DND-41 (cell line): ENCODE data around the gene R3HDM4.

Experiments used
- ATAC-seq: fragments of 200-7000 bp; cut with Tn5 transposase; 3 replicates; pipeline ENCODE4 v1.9.1; 2021; ENCODE audit warnings: low read depth; ENCODE audit not compliant: insufficient read depth
- DNase-seq: peaks from one replicate; pipeline ENCODE4 v3.0.0-alpha.2; 2020
- H2AFZ ChIP-seq: 2 replicates; pipeline ENCODE4 v1.6.0; 2012; ENCODE audit warnings: low read depth, low read length
- H3K27ac ChIP-seq: 2 replicates; pipeline ENCODE4 v1.5.1; 2012; ENCODE audit warnings: low read length, inconsistent platforms
- H3K27me3 ChIP-seq: fragments of 200-600 bp; sonication (generic); 2 replicates; pipeline ENCODE4 v1.6.0; 2012; ENCODE audit warnings: low read length, mild to moderate bottlenecking, inconsistent platforms; ENCODE audit not compliant: insufficient read depth, poor library complexity
- H3K36me3 ChIP-seq: 2 replicates; pipeline ENCODE4 v1.5.1; 2012; ENCODE audit warnings: low read length, inconsistent platforms; ENCODE audit not compliant: insufficient read depth
- H3K4me1 ChIP-seq: 2 replicates; pipeline ENCODE4 v1.5.1; 2012; ENCODE audit warnings: mild to moderate bottlenecking, low read length; ENCODE audit not compliant: insufficient read depth
- H3K4me2 ChIP-seq: 2 replicates; pipeline ENCODE4 v1.6.0; 2012; ENCODE audit warnings: mild to moderate bottlenecking, moderate library complexity, low read length, inconsistent platforms; ENCODE audit not compliant: insufficient read depth
- H3K4me3 ChIP-seq, 2 experiments: fragments of 200-600 bp in 1 of 2; shearing (Covaris generic) in 1 of 2; 2 replicates each; pipeline ENCODE4 v1.5.1; 2012 to 2016; ENCODE audit warnings: inconsistent platforms in 2 of 2, low read length in 2 of 2, mild to moderate bottlenecking in 2 of 2, low read depth in 1 of 2, moderate library complexity in 1 of 2
- H3K79me2 ChIP-seq: 2 replicates; pipeline ENCODE4 v1.6.0; 2012; ENCODE audit warnings: low read length, inconsistent platforms; ENCODE audit not compliant: insufficient read depth
- H3K9ac ChIP-seq: 2 replicates; pipeline ENCODE4 v1.6.0; 2012; ENCODE audit warnings: low read depth, mild to moderate bottlenecking, inconsistent platforms, low read length, moderate library complexity
- H3K9me3 ChIP-seq: 2 replicates; pipeline ENCODE4 v1.5.1; 2012; ENCODE audit warnings: low read length, moderate library complexity, mild to moderate bottlenecking, inconsistent platforms; ENCODE audit not compliant: insufficient read depth, severe bottlenecking
- H4K20me1 ChIP-seq: 2 replicates; pipeline ENCODE4 v1.6.0; 2012; ENCODE audit warnings: low read length; ENCODE audit not compliant: insufficient read depth
- CTCF ChIP-seq: IDR thresholded peaks from 2 replicates; pipeline ENCODE4 v1.5.1; 2012; ENCODE audit warnings: borderline replicate concordance, low read length, moderate library complexity, mild to moderate bottlenecking; ENCODE audit not compliant: poor library complexity, severe bottlenecking; ENCODE audit errors: extremely low read depth
- EZH2 ChIP-seq: IDR thresholded peaks from 3 replicates; pipeline ENCODE4 v1.6.1; 2012; ENCODE audit warnings: borderline replicate concordance, low read depth, mild to moderate bottlenecking, moderate library complexity, low read length, inconsistent platforms; ENCODE audit not compliant: severe bottlenecking

The R3HDM4 gene

GRCh38 chr19:934865-935479 is 22.0 kb upstream of the R3HDM4 start:
- no peak for TF ChIP-seq CTCF
- DNase-seq = no peak

GRCh38 chr19:934197-934840 is 21.3 kb upstream of the R3HDM4 start:
- Histone ChIP-seq H3K9ac (no peak overlapping the region), H3K27me3 (no peaks in the 10 kb centered on the region), H3K27ac (no peak overlapping the region), H3K36me3 (peaks cover 58% of the 10 kb centered on the region), H3K4me1 (no peaks in the 10 kb centered on the region), H4K20me1 (peaks cover 30% of the 10 kb centered on the region), H3K4me2 (no peak overlapping the region), H3K4me3 (no peak overlapping the region), H3K79me2 (peaks cover 62% of the 10 kb centered on the region), H3K9me3 (no peaks in the 10 kb centered on the region), H2AFZ (no peak overlapping the region)
- ATAC-seq (no peak), DNase-seq (no peak)
- no peak for TF ChIP-seq CTCF

More at GRCh38 chr19:934865-935479, 22.0 kb upstream of the R3HDM4 start:
- Histone ChIP-seq H3K27ac (no peak overlapping the region), H2AFZ (no peak overlapping the region), H3K36me3 (peaks cover 58% of the 10 kb centered on the region), H4K20me1 (peaks cover 36% of the 10 kb centered on the region), H3K4me3 (no peak overlapping the region), H3K4me2 (no peak overlapping the region), H3K27me3 (no peaks in the 10 kb centered on the region), H3K9me3 (no peaks in the 10 kb centered on the region), H3K79me2 (peaks cover 68% of the 10 kb centered on the region), H3K4me1 (no peaks in the 10 kb centered on the region), H3K9ac (no peak overlapping the region)
- no peak for ATAC-seq

GRCh38 chr19:933553-933882 is 20.5 kb upstream of the R3HDM4 start:
- DNase-seq = no peak
- H3K4me2 ChIP-seq = no peak overlapping the region
- peaks cover 2% of the 10 kb centered on the region; the same call in 1 of the 2 replicates for H3K4me1 ChIP-seq
- no peak overlapping the region for H2AFZ ChIP-seq
- no peak overlapping the region for H3K9ac ChIP-seq
- H3K27ac ChIP-seq = no peak overlapping the region
- peaks cover 60% of the 10 kb centered on the region for H3K79me2 ChIP-seq
- no peaks in the 10 kb centered on the region for H3K27me3 ChIP-seq
- TF ChIP-seq EZH2 (no peak), CTCF (no peak)
- peaks cover 63% of the 10 kb centered on the region for H3K36me3 ChIP-seq
- no peaks in the 10 kb centered on the region for H3K9me3 ChIP-seq
- no peak for ATAC-seq
- H3K4me3 ChIP-seq = no peak overlapping the region
- peaks cover 32% of the 10 kb centered on the region for H4K20me1 ChIP-seq
